SU-DHL-6 (cell line): ENCODE measurements around the gene PLCB1.

Source experiments
- CTCF ChIP-seq: fragments of 200-600 bp; sonication (generic); IDR thresholded peaks from one replicate; pipeline ENCODE4 v1.5.1; 2017; ENCODE audit warnings: antibody characterized with exemption, mild to moderate bottlenecking, low read length, moderate library complexity; ENCODE audit not compliant: insufficient read depth, poor library complexity, severe bottlenecking
- EZH2phosphoT487 ChIP-seq: fragments of 200-600 bp; sonication (generic), shearing (Covaris generic); conservative IDR thresholded peaks from 2 replicates; pipeline ENCODE4 v1.6.1; 2018; ENCODE audit warnings: mild to moderate bottlenecking, antibody characterized with exemption, low read length, moderate library complexity, mixed read lengths

GRCh38 chr20:8309634-8310033 is 177.6 kb downstream of the PLCB1 start:
- TF ChIP-seq CTCF: no peak
- no peak for TF ChIP-seq EZH2phosphoT487
